Uterus (tissue), 2 donors: ENCODE measurements around the gene CAMK2G.

Source experiments
- CTCF ChIP-seq, 4 experiments: fragments of 200-600 bp in 2 of 4; fragments of 450-650 bp in 2 of 4; sonication (generic) in 2 of 4; IDR thresholded peaks; one replicate each; pipeline ENCODE4 v1.5.1; 2016 to 2019; ENCODE audit warnings: antibody characterized with exemption in 4 of 4, mild to moderate bottlenecking in 2 of 4, moderate library complexity in 1 of 4
- POLR2A ChIP-seq, 2 donors: fragments of 450-650 bp; IDR thresholded peaks; one replicate each; pipeline ENCODE4 v1.6.1; 2016; ENCODE audit warnings: antibody characterized with exemption in 2 of 2, mild to moderate bottlenecking in 1 of 2, moderate library complexity in 1 of 2

- no peak for TF ChIP-seq CTCF (IDR thresholded peaks at IDR 0.05)
- TF ChIP-seq POLR2A (IDR thresholded peaks at IDR 0.05), result no peak
These were observed 14.9 kb downstream of the CAMK2G start for GRCh38 chr10:73859428-73859783.
